GM12865 (cell line): Measurements from ENCODE around the gene TDRD3.

ENCODE experiments used
- DNase-seq: peaks from one replicate; pipeline ENCODE4 v3.0.0; 2010; ENCODE audit warnings: low read depth
- H3K4me3 ChIP-seq: 2 replicates; pipeline ENCODE4 v1.5.1; 2011; ENCODE audit warnings: mild to moderate bottlenecking, low read depth, low read length, control low read depth
- TF ChIP-seq, protein P1 (sequence below): IDR thresholded peaks from 2 replicates; pipeline ENCODE4 v1.5.1; 2011; ENCODE audit warnings: low read length, control low read depth, low read depth, inconsistent platforms; ENCODE audit not compliant: insufficient read depth; ENCODE audit errors: missing control alignments

The TDRD3 gene

GRCh38 chr13:60620611-60621395, 223.8 kb downstream of the TDRD3 start:
- no peak overlapping the region for H3K4me3 ChIP-seq
- TF ChIP-seq, protein P1, sequence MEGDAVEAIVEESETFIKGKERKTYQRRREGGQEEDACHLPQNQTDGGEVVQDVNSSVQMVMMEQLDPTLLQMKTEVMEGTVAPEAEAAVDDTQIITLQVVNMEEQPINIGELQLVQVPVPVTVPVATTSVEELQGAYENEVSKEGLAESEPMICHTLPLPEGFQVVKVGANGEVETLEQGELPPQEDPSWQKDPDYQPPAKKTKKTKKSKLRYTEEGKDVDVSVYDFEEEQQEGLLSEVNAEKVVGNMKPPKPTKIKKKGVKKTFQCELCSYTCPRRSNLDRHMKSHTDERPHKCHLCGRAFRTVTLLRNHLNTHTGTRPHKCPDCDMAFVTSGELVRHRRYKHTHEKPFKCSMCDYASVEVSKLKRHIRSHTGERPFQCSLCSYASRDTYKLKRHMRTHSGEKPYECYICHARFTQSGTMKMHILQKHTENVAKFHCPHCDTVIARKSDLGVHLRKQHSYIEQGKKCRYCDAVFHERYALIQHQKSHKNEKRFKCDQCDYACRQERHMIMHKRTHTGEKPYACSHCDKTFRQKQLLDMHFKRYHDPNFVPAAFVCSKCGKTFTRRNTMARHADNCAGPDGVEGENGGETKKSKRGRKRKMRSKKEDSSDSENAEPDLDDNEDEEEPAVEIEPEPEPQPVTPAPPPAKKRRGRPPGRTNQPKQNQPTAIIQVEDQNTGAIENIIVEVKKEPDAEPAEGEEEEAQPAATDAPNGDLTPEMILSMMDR = no peak
- no peak for DNase-seq

- no peak for DNase-seq
- H3K4me3 ChIP-seq = no peak overlapping the region
- TF ChIP-seq, protein P1 = no peak
These were observed 226.1 kb downstream of the TDRD3 start for GRCh38 chr13:60623151-60623550.
